Activated gamma-delta T cell treated with Interleukin-2 at 50 U/mL for 16 hours (primary cell): ENCODE data around the gene SYNE3.
"Not testable (repeated sequence)": the region's sequence is repeated elsewhere in the genome, so short reads cannot be mapped to it uniquely, and the experiment has no call there.

Experiments
- DNase-seq: peaks from one replicate; pipeline ENCODE4 v3.0.0-alpha.2; 2020

Gene SYNE3

DNA sequence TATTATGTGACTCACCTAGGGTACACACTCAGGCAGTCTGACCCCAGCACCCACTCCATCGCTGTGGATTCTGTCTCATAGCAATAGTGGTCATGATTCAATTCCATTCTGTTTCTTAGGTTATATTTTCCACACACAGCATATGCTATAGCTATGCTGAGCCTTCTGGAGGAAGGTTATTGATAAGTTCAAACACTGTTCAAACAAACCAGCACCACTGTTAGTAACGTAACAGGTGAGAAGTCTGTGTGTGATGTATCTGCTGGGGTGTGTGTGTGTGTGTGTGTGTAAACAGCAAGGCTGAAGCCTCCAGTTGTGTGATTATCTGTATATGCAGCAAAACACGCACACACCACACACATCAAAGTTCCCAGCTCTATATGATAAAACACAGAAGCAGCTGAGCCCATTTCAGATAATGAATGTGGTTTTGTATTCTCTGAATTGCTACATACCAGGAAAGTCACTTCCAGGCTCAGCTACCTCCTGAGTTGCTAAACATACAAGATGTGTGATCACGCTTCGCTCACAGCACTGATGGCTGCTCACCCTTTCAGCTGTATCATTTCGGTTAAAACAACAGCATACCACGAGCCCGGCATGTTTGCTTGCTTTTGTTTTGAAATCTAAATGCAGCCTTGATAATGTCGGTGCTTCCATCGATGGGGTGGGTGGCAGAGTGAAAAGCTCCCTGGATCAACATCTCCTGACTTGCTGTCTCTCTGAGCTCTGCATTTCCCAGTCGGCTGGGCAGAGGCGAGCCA is 6.8 kb upstream of the SYNE3 start:
- DNase-seq = no peak

DNA sequence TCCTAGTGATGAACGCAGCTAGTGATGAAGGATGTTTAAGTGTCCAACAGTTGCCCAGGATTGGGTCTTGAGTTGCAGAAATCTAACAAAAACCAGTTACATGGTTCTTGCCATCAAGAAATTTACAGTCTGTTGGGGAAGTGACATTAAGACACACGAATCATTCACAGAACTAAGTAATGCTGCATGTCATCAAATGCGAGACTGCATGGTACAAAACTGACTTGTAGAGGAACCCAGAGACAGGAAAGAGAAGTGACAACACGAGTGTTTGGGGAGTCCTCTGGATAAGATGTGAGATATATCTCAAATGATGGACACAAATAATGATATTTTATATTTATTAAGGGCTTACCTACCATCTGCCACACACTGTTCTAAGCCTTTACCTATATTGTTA is 6.1 kb upstream of the SYNE3 start:
- no peak for DNase-seq

DNA sequence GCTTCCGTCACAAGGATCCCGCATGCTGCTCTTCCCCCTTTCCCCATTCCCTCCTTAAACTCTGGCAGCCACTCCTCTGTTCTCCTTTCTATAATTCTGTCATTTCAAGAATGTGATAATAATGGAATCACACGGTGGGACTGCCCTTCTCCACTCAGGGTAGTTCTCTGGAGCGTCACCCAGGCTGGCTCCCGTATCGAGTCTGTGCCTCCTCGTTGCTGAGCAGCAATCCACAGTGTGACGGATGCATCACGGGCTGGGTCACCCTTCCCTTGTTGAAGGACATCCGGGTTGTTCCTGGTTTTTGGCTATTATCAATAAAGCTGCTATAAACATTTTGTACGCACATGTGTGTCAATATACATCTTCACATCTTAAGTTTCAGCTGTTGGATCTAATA is 5.7 kb upstream of the SYNE3 start:
- no peak for DNase-seq

GRCh38 chr14:95521001-95521400 is 4.6 kb upstream of the SYNE3 start:
- no peak for DNase-seq

- DNase-seq = no peak
Measured at GRCh38 chr14:95520346-95520745, 3.9 kb upstream of the SYNE3 start.

DNA sequence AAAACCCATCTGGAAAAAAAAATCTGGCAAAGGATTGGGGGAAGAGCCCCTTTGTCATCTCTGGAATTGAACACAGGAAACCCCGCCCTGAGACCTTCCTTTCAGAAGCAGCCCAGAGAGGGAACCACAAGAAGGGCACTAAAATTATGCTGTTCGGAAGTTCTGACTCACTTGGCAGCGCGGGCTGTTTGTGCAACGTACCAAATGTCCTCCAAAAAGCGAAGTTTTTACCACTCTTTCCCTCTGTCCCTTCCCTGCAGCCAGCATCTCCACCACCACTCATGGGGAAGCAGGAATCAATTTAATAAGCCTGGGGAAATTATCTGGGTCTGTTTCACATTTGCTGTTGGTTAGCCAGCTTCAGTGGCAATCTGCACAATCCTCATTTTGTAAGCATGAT is 3.2 kb upstream of the SYNE3 start:
- peak; percentile 68 for DNase-seq

- DNase-seq = no peak
Measured at GRCh38 chr14:95518045-95518751, 1.7 kb upstream of the SYNE3 start.

- peak; percentile 78 for DNase-seq
Measured at GRCh38 chr14:95515596-95516552, 576 bp downstream of the SYNE3 start.

DNA sequence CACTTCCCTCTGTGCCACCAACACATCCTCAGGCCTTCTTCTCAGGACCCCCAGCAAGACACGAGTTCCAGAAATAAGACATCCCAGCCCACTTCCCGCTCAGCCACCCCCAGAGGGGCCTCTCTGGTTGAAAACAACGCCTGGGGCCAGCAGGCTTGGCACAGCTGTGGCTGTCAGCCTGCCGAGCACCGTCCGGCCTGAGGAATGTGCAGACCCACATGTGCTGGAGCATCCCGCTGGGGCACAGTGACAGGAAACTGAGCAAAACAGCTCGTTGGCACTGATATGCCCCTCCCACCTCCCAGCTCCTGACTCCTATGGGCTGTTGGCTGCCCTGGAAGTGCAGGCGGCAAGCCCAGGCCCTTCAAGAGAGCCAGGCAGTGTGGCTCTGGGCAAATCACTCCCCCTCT is 1.4 kb downstream of the SYNE3 start:
- DNase-seq = no peak

DNA sequence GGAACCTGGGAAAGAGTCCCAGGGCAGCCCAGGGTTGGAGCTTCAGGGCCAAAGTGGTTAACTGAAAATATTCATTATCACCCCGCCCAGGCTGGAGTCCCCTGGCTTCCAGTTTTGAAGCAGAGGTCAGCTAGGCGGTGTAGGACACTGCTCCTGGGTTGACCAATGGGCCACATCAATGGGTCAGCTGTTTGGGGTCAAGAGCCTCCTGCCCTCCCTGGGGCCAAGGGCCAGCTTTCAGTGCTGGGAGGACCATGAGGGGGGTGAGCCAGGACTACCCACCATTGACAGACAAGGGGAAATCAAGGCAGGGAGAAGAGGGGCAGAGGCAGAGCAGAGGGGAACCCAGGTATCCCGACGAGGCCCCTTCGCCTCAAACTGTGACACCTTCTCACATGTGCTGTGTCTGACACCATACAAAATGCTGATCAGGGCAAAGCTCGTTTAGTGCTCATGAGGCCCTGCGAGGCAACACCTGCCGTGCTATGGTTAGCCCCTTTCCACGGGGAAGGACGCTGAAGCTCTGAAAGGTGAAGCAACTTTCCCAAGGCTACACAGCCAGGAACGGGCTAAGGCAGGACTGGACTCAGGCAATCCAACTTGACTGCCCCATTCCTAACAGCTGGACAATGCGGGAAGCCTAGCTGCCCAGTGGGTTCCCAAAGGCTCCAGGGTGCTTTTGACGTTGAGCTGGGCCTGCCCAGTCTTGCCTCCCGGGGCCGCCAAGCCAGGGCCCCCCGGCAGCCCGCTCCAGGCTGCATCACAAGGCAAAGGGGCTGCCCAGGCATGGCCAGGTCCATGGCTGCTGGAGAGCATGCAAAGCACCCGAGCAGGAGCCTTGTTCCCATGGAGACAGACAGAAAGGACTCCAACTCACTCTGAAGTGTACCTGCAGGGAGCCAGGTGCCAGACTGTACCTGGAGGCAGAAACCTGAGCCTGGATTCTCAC is 2.0 kb downstream of the SYNE3 start:
- no peak for DNase-seq

DNA sequence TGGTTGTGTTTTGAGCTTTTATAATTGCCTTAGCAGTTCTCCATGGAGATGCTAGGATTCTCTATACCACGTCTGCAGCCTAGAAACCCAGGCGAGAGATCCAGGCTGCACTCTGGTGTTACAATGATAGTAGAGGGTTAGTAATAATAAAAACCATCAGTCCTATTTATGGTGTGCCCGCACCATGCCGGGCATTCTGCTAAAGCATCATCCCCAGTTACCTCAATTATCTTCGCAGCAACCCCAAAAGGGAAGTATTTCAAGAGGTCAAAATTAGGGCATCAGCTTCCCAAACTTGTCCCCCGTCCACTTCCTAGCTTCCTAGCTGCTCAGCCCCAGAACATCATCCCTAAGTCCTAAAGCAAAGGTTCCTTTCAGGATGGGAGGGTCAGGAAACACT is 3.2 kb downstream of the SYNE3 start:
- DNase-seq = no peak

DNA sequence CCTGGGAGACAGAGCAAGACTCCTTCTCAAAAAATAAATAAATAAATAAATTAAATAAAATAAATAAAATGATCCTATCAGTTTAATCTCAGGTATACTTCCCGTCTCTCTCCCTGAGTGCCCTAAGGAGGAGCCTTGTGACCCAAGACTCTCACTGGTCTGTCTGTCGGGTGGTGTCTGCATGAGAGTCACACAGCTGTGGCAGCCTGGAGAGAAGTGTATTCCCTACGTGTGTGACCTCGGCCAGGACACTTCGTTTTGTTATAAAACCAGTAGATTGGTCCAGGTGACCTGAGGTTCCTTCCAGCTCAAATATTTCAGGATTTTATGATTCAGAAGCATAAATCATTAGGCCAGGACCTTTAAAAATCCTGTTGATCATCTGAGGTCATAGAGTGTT is 4.8 kb downstream of the SYNE3 start:
- DNase-seq = no peak

- DNase-seq = no peak
Measured at GRCh38 chr14:95510804-95511203, 5.6 kb downstream of the SYNE3 start.

DNA sequence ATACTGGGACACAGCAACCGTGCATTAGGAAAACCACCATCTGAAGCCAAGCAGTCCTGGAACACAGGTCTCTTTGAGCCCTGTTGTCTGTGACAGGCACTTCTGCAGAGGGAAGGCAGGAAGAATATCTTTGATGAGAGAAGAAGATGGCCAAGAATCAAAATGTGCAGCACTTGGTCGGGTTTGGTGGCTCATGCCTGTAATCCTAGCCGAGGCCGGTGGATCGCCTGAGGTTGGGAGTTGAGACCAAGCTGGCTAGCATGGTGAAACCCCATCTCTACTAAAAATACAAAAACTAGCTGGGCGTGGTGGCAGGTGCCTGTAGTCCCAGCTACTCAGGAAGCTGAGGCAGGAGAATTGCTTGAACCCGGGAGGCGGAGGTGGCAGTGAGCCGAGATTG is 6.1 kb downstream of the SYNE3 start:
- not testable (repeated sequence) for DNase-seq

GRCh38 chr14:95509495-95509894 is 7.0 kb downstream of the SYNE3 start:
- DNase-seq = no peak

DNA sequence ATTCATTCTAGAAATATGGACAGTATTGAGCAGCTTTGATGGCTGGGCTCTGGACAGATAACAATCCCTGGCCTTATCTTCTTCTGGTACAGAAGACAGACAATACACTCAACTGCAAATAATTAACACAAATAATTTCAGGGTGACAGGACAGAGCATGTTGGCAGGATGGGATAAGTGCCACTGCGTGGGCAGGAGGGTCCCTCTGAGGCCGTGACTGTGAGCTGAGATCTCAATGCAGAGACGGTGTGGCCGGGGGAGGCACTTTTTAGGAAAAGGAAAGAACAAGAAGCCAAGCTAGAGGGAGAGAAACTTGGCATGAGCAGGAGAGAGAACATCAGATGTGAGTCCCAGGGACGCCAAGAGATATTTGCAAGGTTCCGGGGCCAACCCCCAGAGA is 8.1 kb downstream of the SYNE3 start:
- no peak for DNase-seq

- no peak for DNase-seq
Measured at GRCh38 chr14:95507701-95508103, 8.7 kb downstream of the SYNE3 start.

DNA sequence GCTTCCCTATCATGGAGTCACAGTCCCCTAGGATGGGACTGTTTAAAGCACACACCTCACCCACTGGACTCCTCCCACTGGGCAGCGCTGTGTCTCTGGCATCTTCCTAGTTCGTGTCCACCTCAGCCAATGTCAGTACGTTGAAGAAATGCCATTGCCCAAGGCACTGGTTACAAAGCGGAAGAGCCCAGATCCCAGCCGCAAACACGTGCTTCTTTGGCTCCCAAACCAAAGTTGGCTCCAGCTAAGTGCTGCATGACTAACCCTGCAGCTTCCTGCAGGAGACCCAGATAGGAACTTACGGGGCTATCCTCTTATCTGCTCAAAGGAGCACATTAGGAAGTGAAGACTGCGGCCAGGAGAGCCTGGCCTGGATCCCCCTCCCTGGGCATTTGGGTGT is 9.3 kb downstream of the SYNE3 start:
- no peak for DNase-seq

- DNase-seq = no peak
Measured at GRCh38 chr14:95505030-95505589, 11.3 kb downstream of the SYNE3 start.

DNA sequence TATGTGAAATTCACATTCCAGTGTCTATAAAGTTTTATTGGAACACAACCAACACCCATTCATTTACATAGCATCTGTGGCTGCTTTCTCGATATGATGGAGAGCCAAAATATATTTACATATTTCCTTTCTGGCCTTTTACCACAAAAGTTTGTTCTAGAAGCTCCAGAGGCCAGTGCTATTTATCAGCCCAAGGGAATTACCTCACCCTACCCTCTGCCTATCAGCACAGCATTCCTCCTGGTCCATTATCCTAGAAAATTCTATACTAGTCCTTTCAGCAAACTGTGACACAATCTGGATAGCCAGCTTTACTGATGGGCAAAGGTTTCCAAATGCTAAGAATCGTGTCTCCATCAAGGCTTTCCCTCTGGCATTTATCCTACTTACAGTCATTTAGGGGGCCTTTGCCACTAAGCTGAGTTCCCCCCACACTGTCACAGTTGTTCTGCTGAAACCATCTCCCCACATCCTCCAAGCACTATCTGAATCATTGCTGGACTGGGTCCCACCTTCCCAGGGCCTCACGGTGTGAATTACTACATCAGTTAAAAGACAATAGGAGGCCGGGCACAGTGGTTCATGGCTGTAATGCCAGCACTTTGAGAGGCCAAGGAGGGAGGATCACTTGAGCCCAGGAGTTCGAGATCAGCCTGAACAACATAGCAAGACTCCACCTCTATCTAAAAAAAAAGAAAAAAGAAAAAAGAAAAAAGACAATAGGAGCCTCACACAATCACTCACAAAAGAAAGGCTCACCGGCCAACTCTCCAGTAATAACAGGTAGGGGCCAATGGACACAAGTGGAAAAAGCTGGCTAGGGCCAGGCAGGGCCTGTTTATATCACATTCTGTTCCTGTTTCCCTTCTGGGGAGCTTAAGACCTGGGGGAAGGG is 12.1 kb downstream of the SYNE3 start:
- DNase-seq = no peak
